Hepatocyte (in vitro differentiated cells): Measurements from ENCODE around the gene MACO1. TPM values are rescaled to one million over a fixed set of nuclear protein-coding genes. Genes with fewer than 3 reads are reported as not detected.

Source experiments
- DNase-seq: peaks from one replicate; pipeline ENCODE4 v3.0.0-alpha.2; 2016; ENCODE audit warnings: low spot score
- H2AFZ ChIP-seq: fragments of 200-600 bp; sonication (generic); 2 replicates; pipeline ENCODE4 v1.6.0; 2016; ENCODE audit warnings: antibody characterized with exemption, mild to moderate bottlenecking
- H3K27ac ChIP-seq: fragments of 200-600 bp; sonication (generic); 2 replicates; pipeline ENCODE4 v1.5.1; 2016; ENCODE audit warnings: mild to moderate bottlenecking
- H3K27me3 ChIP-seq: fragments of 200-600 bp; sonication (generic); 2 replicates; pipeline ENCODE4 v1.6.1; 2016
- H3K36me3 ChIP-seq: fragments of 200-600 bp; sonication (generic); replicated peaks from 2 replicates; pipeline ENCODE4 v1.5.1; 2016; ENCODE audit warnings: low read depth; ENCODE audit not compliant: insufficient read depth
- H3K4me1 ChIP-seq: fragments of 200-600 bp; sonication (generic); 2 replicates; pipeline ENCODE4 v1.5.1; 2016; ENCODE audit warnings: mild to moderate bottlenecking, moderate library complexity; ENCODE audit not compliant: insufficient read depth
- H3K4me2 ChIP-seq: fragments of 200-600 bp; sonication (generic); 2 replicates; pipeline ENCODE4 v1.6.0; 2016
- H3K4me3 ChIP-seq: fragments of 200-600 bp; sonication (generic); 2 replicates; pipeline ENCODE4 v1.5.1; 2016; ENCODE audit warnings: mild to moderate bottlenecking
- H3K79me2 ChIP-seq: fragments of 200-600 bp; sonication (generic); 2 replicates; pipeline ENCODE4 v1.6.0; 2017; ENCODE audit warnings: mild to moderate bottlenecking
- H3K9me2 ChIP-seq: fragments of 200-600 bp; sonication (generic); replicated peaks from 2 replicates; pipeline ENCODE4 v1.6.0; 2017; ENCODE audit warnings: mild to moderate bottlenecking; ENCODE audit not compliant: insufficient read depth
- H3K9me3 ChIP-seq: fragments of 200-600 bp; sonication (generic); 2 replicates; pipeline ENCODE4 v1.5.1; 2016; ENCODE audit warnings: low read depth, mild to moderate bottlenecking
- H4K20me1 ChIP-seq: fragments of 200-600 bp; sonication (generic); 2 replicates; pipeline ENCODE4 v1.6.0; 2016; ENCODE audit warnings: mild to moderate bottlenecking; ENCODE audit not compliant: insufficient read depth, poor library complexity, severe bottlenecking
- CTCF ChIP-seq: fragments of 200-600 bp; sonication (generic); IDR thresholded peaks from 2 replicates; pipeline ENCODE4 v1.5.1; 2016; ENCODE audit warnings: antibody characterized with exemption, mild to moderate bottlenecking; ENCODE audit not compliant: poor library complexity
- EZH2 ChIP-seq: fragments of 200-600 bp; sonication (generic); IDR thresholded peaks from 2 replicates; pipeline ENCODE4 v1.6.1; 2016; ENCODE audit warnings: antibody characterized with exemption, mild to moderate bottlenecking, borderline replicate concordance
- EZH2phosphoT487 ChIP-seq: fragments of 200-600 bp; sonication (generic); IDR thresholded peaks from one replicate; pipeline ENCODE4 v1.6.1; 2018; ENCODE audit warnings: antibody characterized with exemption, mild to moderate bottlenecking, low read depth, moderate library complexity; ENCODE audit not compliant: unreplicated experiment, severe bottlenecking
- whole genome bisulfite sequencing: methylation state at CpG from one replicate; pipeline ENCODE4 v1.1.6; 2016; ENCODE audit warnings: low lambda C conversion rate; ENCODE audit errors: missing lambda C conversion rate; 5-methylcytosine and 5-hydroxymethylcytosine counted together
- polyA plus RNA-seq: library from polyadenylated mRNA; unstranded; fragments of >200 nt; fragmentation: Nextera tagmentation; extraction: Ambion mirVana; gene quantifications from 2 replicates; pipeline ENCODE4 v1.2.1, GENCODE V29; 2016
- total RNA-seq: library from RNA; depleted of rRNA; stranded (reverse); fragments of >200 nt; gene quantifications from 2 replicates; pipeline ENCODE4 v1.2.3, GENCODE V29; 2014

MACO1 gene
- total and polyA plus RNA-seq, 2 experiments from 2014 or later = 14.1 to 27.0 TPM

DNA sequence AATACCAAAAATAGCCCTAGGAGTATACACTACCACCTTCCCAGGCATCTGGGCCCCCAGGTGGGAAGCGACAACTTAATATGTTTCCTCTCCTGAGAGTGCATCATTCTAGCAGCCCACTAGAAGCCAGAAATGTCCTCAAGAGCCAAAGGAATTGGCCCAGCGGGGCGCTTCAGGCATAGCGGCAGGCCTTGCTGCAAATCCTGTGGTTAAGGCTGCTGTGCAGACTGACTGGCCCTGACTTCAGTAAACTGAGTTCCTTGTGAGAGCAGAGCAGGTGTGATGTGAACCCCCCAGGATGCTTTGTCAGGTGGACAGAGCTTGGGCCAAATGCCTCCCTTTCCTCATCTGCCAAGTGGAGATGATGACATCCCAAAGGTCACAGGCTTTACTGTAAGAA, 83.0 kb downstream of the MACO1 start:
- no peaks in the 10 kb centered on the region for H3K9me2 ChIP-seq
- no peak for DNase-seq
- TF ChIP-seq EZH2 = no peak
- TF ChIP-seq CTCF = no peak
- TF ChIP-seq EZH2phosphoT487 = no peak
- H3K4me2 ChIP-seq = no peak overlapping the region
- whole genome bisulfite sequencing = 96% methylated on average over 4 of the region's 4 CpGs
- H3K79me2 ChIP-seq = no peaks in the 10 kb centered on the region
- no peaks in the 10 kb centered on the region for H3K36me3 ChIP-seq
- H3K4me3 ChIP-seq = no peak overlapping the region
- H2AFZ ChIP-seq = no peak overlapping the region
- H4K20me1 ChIP-seq = no peaks in the 10 kb centered on the region
- no peak overlapping the region for H3K27ac ChIP-seq
- no peaks in the 10 kb centered on the region for H3K27me3 ChIP-seq
- H3K9me3 ChIP-seq = no peaks in the 10 kb centered on the region
- H3K4me1 ChIP-seq = no peaks in the 10 kb centered on the region

DNA sequence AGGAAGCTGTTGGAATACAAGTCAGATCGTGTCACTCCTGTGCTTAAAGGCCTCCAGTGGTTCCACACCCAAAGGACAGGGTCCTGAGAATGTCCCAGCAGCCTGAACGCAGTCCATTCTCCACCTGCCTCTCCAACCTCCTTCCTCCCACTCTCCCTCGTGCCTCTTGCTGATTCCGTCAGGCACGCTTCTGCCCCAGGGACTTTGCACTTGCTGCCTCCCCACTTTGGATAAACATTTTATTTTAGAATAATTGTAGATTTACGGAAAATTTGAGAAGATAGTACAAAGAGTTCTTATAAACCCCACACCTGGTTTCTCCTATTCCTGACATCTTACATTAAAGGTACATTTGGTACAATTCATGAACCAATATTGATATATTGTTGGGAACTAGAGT, 84.3 kb downstream of the MACO1 start:
- Histone ChIP-seq H3K9me2 (no peaks in the 10 kb centered on the region), H3K79me2 (no peaks in the 10 kb centered on the region), H3K4me2 (no peak overlapping the region), H2AFZ (no peak overlapping the region), H4K20me1 (no peaks in the 10 kb centered on the region), H3K36me3 (no peaks in the 10 kb centered on the region), H3K27ac (no peak overlapping the region), H3K9me3 (no peaks in the 10 kb centered on the region), H3K27me3 (no peaks in the 10 kb centered on the region), H3K4me1 (no peaks in the 10 kb centered on the region), H3K4me3 (no peak overlapping the region)
- DNase-seq = no peak
- 88% methylated on average over 6 of the region's 6 CpGs for WGBS
- TF ChIP-seq EZH2 (no peak), EZH2phosphoT487 (no peak), CTCF (no peak)

- no peak overlapping the region for H3K4me2 ChIP-seq
- H3K27me3 ChIP-seq = no peaks in the 10 kb centered on the region
- H3K36me3 ChIP-seq = no peaks in the 10 kb centered on the region
- WGBS = 94% methylated on average over 3 of the region's 3 CpGs
- no peak overlapping the region for H2AFZ ChIP-seq
- no peaks in the 10 kb centered on the region for H3K79me2 ChIP-seq
- H3K27ac ChIP-seq = no peak overlapping the region
- H3K9me3 ChIP-seq = no peaks in the 10 kb centered on the region
- TF ChIP-seq EZH2 (no peak), EZH2phosphoT487 (no peak), CTCF (no peak)
- H3K4me1 ChIP-seq = no peaks in the 10 kb centered on the region
- no peak overlapping the region for H3K4me3 ChIP-seq
- no peak for DNase-seq
- no peaks in the 10 kb centered on the region for H4K20me1 ChIP-seq
- no peaks in the 10 kb centered on the region for H3K9me2 ChIP-seq
These were observed 86.0 kb downstream of the MACO1 start for GRCh38 chr1:25516686-25517085.
